MM.1S (cell line): ENCODE data around the gene OAS3.

Source experiments
- DNase-seq: peaks from one replicate; pipeline ENCODE4 v3.0.0-alpha.2; 2015
- H2AFZ ChIP-seq: fragments of 300-600 bp; sonication (generic); 2 replicates; pipeline ENCODE4 v1.6.0; 2016; ENCODE audit warnings: antibody characterized with exemption, low read length
- H3F3A ChIP-seq: fragments of 300-600 bp; sonication (generic); 2 replicates; pipeline ENCODE4 v1.6.1; 2016; ENCODE audit warnings: mild to moderate bottlenecking, antibody characterized with exemption, low read length, moderate library complexity, mixed read lengths; ENCODE audit not compliant: insufficient read depth
- H3K27ac ChIP-seq: fragments of 300-600 bp; sonication (generic); 2 replicates; pipeline ENCODE4 v1.5.1; 2016; ENCODE audit warnings: mild to moderate bottlenecking, low read length
- H3K27me3 ChIP-seq: fragments of 300-600 bp; sonication (generic); replicated peaks from 2 replicates; pipeline ENCODE4 v1.6.0; 2016; ENCODE audit warnings: low read length; ENCODE audit not compliant: insufficient read depth
- H3K36me3 ChIP-seq: fragments of 300-600 bp; sonication (generic); replicated peaks from 2 replicates; pipeline ENCODE4 v1.6.1; 2016; ENCODE audit warnings: mild to moderate bottlenecking, low read length, mixed read lengths; ENCODE audit not compliant: insufficient read depth
- H3K4me1 ChIP-seq: fragments of 300-600 bp; sonication (generic); 2 replicates; pipeline ENCODE4 v1.6.1; 2016; ENCODE audit warnings: low read length, mixed read lengths
- H3K4me2 ChIP-seq: fragments of 300-600 bp; sonication (generic); 2 replicates; pipeline ENCODE4 v1.6.0; 2016; ENCODE audit warnings: low read depth, low read length
- H3K4me3 ChIP-seq: fragments of 300-600 bp; sonication (generic); 2 replicates; pipeline ENCODE4 v1.5.1; 2016; ENCODE audit warnings: low read length, mixed read lengths
- H3K79me2 ChIP-seq: fragments of 300-600 bp; sonication (generic); 2 replicates; pipeline ENCODE4 v1.6.1; 2016; ENCODE audit warnings: mixed run types, low read length, mixed read lengths
- H3K9ac ChIP-seq: fragments of 300-600 bp; sonication (generic); 2 replicates; pipeline ENCODE4 v1.6.1; 2016; ENCODE audit warnings: low read length, mixed read lengths
- H3K9me2 ChIP-seq: fragments of 300-600 bp; sonication (generic); replicated peaks from 2 replicates; pipeline ENCODE4 v1.6.1; 2016; ENCODE audit warnings: mild to moderate bottlenecking, low read length, mixed read lengths; ENCODE audit not compliant: insufficient read depth
- H3K9me3 ChIP-seq: fragments of 300-600 bp; sonication (generic); replicated peaks from 2 replicates; pipeline ENCODE4 v1.6.1; 2016; ENCODE audit warnings: mild to moderate bottlenecking, low read length, mixed read lengths; ENCODE audit not compliant: insufficient read depth
- H4K20me1 ChIP-seq: fragments of 300-600 bp; sonication (generic); 2 replicates; pipeline ENCODE4 v1.6.1; 2016; ENCODE audit warnings: mild to moderate bottlenecking, low read length, moderate library complexity, mixed read lengths; ENCODE audit not compliant: insufficient read depth
- EZH2 ChIP-seq: fragments of 300-600 bp; sonication (generic); optimal IDR thresholded peaks from 2 replicates; pipeline ENCODE3; 2017; ENCODE audit warnings: low read depth, mild to moderate bottlenecking, antibody characterized with exemption, low read length, mixed read lengths
- EZH2phosphoT487 ChIP-seq: fragments of 300-600 bp; sonication (generic); IDR thresholded peaks from 2 replicates; pipeline ENCODE4 v1.6.1; 2018; ENCODE audit warnings: antibody characterized with exemption, low read length
- TF ChIP-seq, protein P1 (sequence below): fragments of 300-600 bp; sonication (generic); IDR thresholded peaks from 2 replicates; pipeline ENCODE4 v1.5.1; 2016; ENCODE audit warnings: antibody characterized with exemption, low read length, mixed read lengths

OAS3 gene

GRCh38 chr12:112906712-112907414, 31.4 kb upstream of the OAS3 start, which contains the start of gene OAS1:
Gene OAS1, plus strand, starts transcription at chr12:112906962. Its CDS starts 78 bp downstream, at chr12:112907040.
- peak; percentile 74 for DNase-seq
- Histone ChIP-seq H4K20me1 (no peaks in the 10 kb centered on the region), H3K9ac (peak within 1 kb of the TSS; percentile 61), H3K9me2 (no peaks in the 10 kb centered on the region), H3K79me2 (peaks cover 16% of the 10 kb centered on the region), H2AFZ (no peak within 1 kb of the TSS), H3K4me3 (peak within 1 kb of the TSS; percentile 69), H3K4me1 (peaks cover 22% of the 10 kb centered on the region), H3K4me2 (peak within 1 kb of the TSS; percentile 83), H3K27ac (peak within 1 kb of the TSS; percentile 91), H3K36me3 (no peaks in the 10 kb centered on the region), H3F3A (peaks cover 20% of the 10 kb centered on the region), H3K9me3 (no peaks in the 10 kb centered on the region), H3K27me3 (no peaks in the 10 kb centered on the region)
- no peak for TF ChIP-seq EZH2
- no peak for TF ChIP-seq EZH2phosphoT487
- TF ChIP-seq, protein P1, sequence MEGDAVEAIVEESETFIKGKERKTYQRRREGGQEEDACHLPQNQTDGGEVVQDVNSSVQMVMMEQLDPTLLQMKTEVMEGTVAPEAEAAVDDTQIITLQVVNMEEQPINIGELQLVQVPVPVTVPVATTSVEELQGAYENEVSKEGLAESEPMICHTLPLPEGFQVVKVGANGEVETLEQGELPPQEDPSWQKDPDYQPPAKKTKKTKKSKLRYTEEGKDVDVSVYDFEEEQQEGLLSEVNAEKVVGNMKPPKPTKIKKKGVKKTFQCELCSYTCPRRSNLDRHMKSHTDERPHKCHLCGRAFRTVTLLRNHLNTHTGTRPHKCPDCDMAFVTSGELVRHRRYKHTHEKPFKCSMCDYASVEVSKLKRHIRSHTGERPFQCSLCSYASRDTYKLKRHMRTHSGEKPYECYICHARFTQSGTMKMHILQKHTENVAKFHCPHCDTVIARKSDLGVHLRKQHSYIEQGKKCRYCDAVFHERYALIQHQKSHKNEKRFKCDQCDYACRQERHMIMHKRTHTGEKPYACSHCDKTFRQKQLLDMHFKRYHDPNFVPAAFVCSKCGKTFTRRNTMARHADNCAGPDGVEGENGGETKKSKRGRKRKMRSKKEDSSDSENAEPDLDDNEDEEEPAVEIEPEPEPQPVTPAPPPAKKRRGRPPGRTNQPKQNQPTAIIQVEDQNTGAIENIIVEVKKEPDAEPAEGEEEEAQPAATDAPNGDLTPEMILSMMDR = no peak

DNA sequence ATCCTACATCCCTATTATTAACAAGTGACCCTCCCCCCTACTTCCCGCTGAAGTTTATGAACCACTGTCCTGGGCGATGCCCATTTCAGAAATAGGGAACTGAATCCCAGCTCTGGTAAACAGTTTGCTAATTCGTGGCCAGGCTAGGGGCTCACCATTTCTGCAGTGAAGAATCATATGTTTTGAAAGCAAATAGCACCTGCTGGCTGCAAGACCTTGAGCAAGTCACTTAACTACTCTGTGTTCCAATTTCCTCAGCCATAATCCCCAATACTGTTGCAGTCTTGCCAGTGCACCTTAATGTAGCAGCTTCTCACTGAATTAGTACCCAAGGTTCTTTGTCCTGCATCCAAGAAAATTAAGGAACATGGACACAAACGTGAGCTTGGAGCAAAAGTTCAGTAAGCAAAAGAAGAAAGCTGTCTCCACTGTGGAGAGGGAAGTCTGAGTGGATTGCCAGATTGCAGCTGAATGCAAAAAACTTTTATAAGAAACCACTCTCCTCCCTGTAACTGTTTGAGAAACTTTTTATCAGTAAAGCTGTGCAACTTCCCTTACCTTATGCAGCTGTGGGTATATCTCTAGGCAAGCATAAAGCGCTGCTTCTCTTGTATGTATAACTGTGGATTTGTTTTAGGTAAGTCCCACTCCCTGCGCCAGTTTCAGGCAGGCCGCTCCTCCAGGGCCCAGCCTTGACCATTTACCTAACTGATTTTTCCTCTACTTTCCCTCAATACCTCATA, 30.7 kb upstream of the OAS3 start:
- TF ChIP-seq EZH2 (no peak), EZH2phosphoT487 (no peak)
- TF ChIP-seq, protein P1 = no peak
- H2AFZ ChIP-seq = no peak overlapping the region
- no peaks in the 10 kb centered on the region for H3K9me3 ChIP-seq
- no peaks in the 10 kb centered on the region for H3K9me2 ChIP-seq
- peaks cover 22% of the 10 kb centered on the region for H3K4me1 ChIP-seq
- H3K4me2 ChIP-seq = peak overlapping the region; percentile 83
- H3K27ac ChIP-seq = peak overlapping the region; percentile 91
- H3K79me2 ChIP-seq = peaks cover 16% of the 10 kb centered on the region
- peak overlapping the region; percentile 69 for H3K4me3 ChIP-seq
- H3K27me3 ChIP-seq = no peaks in the 10 kb centered on the region
- peak overlapping the region; percentile 61 for H3K9ac ChIP-seq
- no peaks in the 10 kb centered on the region for H4K20me1 ChIP-seq
- H3K36me3 ChIP-seq = no peaks in the 10 kb centered on the region
- H3F3A ChIP-seq = peaks cover 20% of the 10 kb centered on the region
- peak; percentile 23 for DNase-seq

DNA sequence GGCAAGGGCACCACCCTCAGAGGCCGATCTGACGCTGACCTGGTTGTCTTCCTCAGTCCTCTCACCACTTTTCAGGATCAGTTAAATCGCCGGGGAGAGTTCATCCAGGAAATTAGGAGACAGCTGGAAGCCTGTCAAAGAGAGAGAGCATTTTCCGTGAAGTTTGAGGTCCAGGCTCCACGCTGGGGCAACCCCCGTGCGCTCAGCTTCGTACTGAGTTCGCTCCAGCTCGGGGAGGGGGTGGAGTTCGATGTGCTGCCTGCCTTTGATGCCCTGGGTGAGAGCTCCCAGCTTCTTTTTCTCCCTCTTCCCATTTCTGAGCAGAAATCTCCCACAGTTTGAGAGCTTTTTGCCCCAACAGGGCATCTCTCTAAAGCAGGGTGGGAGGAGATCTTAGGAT, 29.7 kb upstream of the OAS3 start:
- no peaks in the 10 kb centered on the region for H4K20me1 ChIP-seq
- H3K9me2 ChIP-seq = no peaks in the 10 kb centered on the region
- H3K27ac ChIP-seq = peak overlapping the region; percentile 91; the same call in 1 of the 2 replicates
- TF ChIP-seq EZH2phosphoT487 = no peak
- TF ChIP-seq, protein P1 = no peak
- TF ChIP-seq EZH2 = no peak
- no peak for DNase-seq
- H3K4me1 ChIP-seq = peaks cover 22% of the 10 kb centered on the region
- H3K27me3 ChIP-seq = no peaks in the 10 kb centered on the region
- H3K79me2 ChIP-seq = peaks cover 16% of the 10 kb centered on the region
- H3F3A ChIP-seq = peaks cover 20% of the 10 kb centered on the region
- no peak overlapping the region for H2AFZ ChIP-seq
- no peak overlapping the region for H3K9ac ChIP-seq
- H3K9me3 ChIP-seq = no peaks in the 10 kb centered on the region
- no peaks in the 10 kb centered on the region for H3K36me3 ChIP-seq
- peak overlapping the region; percentile 69 for H3K4me3 ChIP-seq
- H3K4me2 ChIP-seq = peak overlapping the region; percentile 83
